ENCODE results near the gene AHNAK.
A peak's percentile ranks its signal among the peaks of the same experiment; 100 is the strongest.
"Not testable (repeated sequence)": the region's sequence is repeated elsewhere in the genome, so short reads cannot be mapped to it uniquely, and the experiment has no call there.

AHNAK gene

GRCh38 chr11:62536301-62536957 is 10.2 kb downstream of the AHNAK start:
- no peak for DNase-seq

- DNase-seq: no peak
These were observed 10.8 kb downstream of the AHNAK start for GRCh38 chr11:62535802-62536201.

DNA sequence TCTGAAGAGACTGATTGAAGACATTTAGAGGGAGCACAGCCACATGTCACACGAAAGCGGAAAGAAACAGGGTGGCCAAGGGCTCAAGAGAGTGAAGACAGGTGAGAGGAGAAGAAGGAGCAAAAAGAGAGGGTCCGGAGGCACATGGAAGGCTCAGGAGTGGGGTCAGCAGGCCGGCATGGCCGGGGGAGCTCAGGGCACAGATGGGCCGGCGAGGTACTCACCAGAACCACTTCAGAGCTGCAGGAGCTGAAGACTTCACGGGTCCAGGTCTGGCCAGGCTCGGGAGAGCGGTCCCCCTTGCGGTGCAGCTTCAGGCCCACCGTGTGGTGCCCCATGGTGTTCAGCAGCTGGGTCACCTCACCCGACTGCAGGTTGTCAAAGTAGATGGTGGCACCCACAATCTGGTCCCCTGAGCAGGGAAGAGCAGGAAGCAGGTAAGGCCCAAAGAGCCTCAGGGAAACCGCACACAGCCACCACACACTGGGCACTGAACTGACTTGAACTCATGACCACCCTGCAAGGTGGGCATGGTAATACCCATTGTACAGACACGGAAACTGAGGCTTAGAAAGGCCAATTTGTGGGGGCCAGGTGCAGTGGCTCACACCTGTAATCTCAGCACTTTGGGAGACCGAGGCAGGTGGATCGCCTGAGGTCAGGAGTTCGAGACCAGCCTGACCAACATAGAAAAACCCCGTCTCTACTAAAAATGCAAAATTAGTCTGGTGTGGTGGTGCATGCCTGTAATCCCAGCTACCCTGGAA is 11.6 kb downstream of the AHNAK start:
- no peak for DNase-seq

DNA sequence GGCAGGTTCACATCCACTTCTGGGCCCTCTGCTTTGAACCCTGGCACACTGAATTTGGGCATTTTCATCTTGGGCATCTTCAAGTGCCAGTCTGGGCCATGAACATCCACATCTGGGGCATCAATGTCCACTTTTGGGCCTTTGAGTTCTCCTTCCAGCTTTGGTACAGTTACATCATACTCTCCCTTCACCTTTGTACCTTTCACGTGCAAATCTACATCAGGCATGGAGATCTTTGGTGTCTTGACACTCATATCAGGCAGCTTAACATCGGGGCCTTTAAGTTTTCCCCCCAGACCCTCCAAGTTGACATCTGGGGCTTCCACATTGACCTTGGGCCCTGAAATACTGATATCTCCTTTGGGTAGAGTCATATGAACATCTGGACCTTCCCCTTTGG is 14.5 kb downstream of the AHNAK start:
- no peak for DNase-seq

GRCh38 chr11:62516736-62517371 is 29.8 kb downstream of the AHNAK start:
- DNase-seq: no peak

- no peak for DNase-seq
These were observed 32.5 kb downstream of the AHNAK start for GRCh38 chr11:62514151-62514550.

GRCh38 chr11:62513626-62514025 is 33.0 kb downstream of the AHNAK start:
- no peak for DNase-seq

DNA sequence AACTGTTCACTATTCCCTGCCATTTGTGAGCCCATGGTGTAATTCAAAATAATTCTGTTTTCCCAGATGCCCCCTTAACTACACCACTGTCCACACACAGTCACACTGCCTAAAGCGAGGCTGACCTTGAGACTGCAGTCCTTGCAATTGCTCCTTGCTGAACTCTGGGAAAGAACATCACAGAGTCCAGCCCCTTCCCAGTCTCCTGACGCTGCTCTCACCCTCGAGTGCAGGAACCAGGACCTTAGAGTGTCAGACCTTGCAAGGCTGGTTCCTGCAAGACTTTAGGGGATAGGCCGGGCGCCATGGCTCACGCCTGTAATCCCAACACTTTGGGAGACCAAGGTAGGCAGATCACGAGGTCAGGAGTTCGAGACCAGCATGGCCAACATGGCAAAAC is 33.6 kb downstream of the AHNAK start:
- no peak for DNase-seq

DNA sequence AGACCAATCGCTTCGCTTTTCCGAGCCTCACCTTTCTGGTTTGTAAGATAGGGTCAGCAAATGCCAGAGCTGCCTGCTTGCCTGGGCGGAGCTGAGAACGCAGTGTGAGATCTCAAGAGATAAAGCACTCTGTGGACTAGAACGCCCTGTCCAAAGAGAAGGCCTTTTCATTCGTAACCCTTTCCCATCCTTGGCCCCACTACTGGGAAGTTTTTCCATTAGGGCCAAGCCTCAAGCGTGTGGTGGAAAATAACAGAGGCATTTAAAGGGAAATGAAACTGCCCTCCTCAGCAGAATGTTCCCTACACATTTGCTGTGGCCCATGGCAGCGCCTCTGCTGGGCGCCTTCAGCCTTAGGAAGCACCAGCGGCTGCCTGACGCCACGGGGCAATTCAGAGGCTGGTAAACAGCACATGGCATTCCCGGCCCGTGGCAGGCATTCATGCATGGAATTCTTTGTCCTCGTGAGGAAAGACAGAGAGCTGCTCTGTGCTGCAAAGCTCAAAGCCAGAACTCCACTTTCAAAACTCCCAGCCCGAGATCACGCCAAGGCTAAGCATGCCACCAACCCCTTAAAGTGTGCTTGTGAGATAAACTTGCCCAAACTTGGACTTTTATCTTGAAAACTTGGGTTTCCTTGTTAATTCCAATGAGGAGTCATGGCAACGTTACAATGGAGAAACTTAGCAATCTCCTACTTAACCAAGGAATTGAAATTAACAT is 38.1 kb downstream of the AHNAK start:
- peak; percentile 71 for DNase-seq

GRCh38 chr11:62507125-62507422 is 39.5 kb downstream of the AHNAK start:
- DNase-seq: no peak

DNA sequence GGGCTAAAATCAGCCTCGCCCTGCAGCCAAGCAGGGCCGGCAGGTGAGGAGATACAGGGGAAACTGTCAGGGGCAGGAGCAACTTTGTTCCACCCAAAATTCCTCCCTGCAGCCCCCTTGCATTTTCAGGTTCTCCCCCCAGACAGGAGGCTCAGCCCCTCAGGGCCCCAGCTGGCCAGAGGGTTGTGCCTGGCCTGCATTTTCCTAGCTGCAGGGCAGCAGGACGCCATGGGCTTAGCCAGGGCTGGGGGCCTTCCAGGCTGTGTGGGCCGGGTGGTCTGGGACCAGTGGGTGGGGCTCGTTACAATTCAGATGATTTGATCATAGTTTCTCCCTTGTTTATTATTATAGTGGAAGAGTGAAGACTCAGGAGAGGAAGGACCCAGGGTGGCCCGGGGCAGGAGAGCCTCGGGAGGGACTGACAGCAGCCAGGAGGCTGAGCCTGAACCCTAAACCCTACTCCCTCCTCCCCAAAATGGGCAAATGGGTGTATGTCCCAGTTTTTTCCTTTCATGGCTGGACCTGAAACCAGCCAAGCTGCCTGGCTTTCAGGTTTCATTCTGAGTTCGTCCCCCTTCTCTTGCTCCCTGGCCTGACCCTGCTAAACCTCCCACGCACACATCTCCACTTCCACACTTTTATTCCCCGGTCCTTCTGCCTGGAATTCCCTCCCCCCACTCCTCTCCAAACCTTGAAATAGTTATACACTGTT is 40.0 kb downstream of the AHNAK start:
- DNase-seq: no peak

- no peak for DNase-seq
These were observed 41.0 kb downstream of the AHNAK start for GRCh38 chr11:62505440-62506091.

- DNase-seq: peak; percentile 45
These were observed 41.6 kb downstream of the AHNAK start for GRCh38 chr11:62505059-62505439.

GRCh38 chr11:62504158-62504973 is 42.2 kb downstream of the AHNAK start:
- no peak for DNase-seq

DNA sequence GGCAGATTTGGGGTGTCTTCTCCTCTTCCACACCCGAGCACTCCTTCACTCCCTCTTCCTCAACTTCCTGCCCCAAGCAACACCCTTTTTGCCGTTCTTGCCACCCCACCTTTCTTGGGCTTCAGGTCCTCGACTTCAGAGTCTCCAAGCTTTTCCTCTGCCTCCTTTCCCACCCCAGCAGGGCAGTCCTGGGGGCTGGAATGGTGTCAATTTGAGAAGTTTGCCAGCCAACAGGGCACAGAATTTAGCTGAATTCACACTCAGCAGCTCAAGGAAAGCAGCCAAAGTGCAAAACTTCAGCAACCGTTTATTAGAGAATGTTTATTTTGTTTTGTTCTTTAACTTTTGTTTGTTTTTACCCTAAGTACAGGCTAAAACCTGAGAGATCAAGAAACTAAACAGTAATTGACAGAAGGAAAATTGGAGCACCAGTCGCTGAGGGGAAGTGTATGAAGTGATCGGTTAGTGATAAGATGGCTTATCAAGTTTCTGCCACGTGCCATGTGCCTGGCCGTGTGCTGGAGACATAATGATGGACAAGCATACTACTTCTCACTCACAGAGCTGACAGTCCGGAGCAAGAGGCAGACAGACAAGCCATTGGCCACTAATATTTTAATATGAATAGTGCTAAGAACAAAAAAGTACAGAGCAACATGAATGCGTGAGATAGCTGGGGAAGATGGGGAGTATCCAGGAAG is 44.4 kb downstream of the AHNAK start:
- DNase-seq: no peak

DNA sequence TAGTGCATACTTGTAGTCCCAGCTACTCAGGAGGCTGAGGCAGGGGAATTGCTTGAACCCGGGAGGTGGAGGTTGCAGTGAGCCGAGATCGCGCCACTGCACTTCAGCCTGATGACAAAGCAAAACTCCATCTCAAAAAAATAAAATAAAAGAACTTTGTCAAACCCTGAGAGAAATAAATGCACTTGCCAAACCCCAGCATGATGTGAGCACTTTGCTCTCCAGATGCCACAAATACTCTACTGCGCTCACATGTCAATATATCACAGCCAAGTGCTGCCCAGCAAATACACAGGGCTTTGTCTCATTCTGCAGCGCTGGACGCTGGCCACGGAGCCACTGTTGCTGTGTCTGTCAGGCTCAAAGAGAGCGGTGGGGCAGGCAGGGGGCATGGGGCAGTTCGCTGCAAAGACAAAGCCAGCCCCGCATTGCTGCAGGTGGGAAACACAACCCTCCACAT is 45.1 kb downstream of the AHNAK start:
- DNase-seq: no peak

- DNase-seq: no peak
These were observed 46.0 kb downstream of the AHNAK start for GRCh38 chr11:62500650-62501030.

DNA sequence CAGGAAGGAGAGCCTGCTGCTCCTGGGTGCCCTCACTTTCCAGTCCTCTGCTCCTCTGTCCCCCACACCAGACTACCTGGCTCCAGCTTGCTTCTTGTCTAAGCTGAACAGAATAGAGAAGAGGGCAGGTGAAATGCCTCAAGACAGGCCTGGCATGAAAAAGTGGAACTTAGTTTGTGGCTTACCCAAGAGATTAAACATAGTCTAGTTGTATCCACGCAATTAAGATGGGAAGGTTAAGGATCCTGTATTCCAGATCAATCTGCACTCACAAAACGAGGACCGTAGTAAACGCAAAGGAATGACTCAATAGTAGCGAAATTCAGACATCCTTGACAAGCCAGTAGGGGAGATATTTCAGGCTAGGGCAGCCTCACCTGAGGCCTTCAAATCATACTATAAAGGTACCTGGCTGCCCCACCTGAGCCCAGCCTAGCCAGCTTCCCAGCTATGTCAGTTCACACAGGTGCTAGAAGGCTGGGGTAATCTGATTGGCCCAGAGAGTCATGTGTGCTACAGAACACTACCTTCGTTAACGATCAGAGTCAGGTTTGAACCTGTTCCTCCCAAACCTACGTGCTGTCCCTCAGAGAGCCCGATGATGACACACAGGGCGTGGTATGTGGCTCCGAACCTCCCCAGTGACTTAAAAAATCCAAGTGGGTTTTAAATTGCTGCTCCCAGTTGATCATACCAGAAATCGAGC is 46.5 kb downstream of the AHNAK start:
- DNase-seq: no peak

DNA sequence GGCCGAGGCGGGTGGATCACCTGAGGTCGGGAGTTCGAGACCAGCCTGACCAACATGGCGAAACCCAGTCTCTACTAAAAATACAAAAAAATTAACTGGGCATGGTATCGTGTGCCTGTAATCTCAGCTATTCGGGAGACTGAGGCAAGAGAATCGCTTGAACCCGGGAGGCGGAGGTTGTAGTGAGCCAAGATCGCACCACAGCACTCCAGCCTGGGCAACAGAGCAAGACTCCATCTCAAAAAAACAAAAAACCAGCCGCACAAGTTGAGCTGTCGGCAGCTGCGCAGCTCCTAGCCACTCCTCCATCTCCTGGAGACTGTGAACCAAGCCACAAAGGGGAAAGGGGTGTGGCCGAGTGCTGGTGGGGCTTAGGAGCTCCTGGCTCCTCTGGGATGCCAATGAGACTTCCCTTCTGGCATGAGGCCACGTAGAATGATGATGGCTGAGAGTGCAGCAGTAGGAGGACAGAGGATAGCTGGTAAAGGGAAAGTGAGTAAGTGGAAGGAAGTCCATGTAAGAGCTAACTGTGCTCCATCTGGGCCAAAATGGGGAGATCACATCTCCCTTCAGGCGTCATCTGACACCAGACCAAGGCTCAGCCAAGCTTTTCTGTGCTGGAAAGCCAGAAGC is 47.2 kb downstream of the AHNAK start:
- not testable (repeated sequence) for DNase-seq

Data from right kidney (tissue), 1 donor.